ENCODE measurements around the gene STIMATE.

DNA sequence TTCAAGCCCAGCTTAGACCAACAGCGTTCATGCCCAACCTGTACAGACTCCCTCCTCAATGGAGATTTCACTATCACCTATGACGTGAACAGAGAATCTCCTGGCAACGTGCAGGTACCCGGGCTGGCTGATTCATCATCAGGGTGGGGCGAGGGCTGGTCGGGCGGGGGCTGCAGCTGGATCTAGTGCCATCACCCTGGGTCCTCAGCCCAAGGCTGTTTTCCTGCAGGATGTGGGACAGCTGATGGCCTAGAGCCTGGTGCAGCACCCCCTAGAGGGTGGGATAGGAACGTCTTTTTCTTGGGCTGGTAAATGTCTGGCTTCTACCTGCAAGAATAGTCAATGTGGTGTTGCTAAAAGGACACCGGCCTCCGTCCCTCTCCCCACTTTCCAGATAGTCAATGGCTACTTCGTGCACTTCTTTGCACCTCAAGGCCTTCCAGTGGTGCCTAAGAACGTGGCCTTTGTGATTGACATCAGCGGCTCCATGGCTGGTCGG lies 98.3 kb downstream of the STIMATE start:
- no peak for TF ChIP-seq POLR2A (IDR thresholded peaks at IDR 0.05)
- TF ChIP-seq, protein P1, sequence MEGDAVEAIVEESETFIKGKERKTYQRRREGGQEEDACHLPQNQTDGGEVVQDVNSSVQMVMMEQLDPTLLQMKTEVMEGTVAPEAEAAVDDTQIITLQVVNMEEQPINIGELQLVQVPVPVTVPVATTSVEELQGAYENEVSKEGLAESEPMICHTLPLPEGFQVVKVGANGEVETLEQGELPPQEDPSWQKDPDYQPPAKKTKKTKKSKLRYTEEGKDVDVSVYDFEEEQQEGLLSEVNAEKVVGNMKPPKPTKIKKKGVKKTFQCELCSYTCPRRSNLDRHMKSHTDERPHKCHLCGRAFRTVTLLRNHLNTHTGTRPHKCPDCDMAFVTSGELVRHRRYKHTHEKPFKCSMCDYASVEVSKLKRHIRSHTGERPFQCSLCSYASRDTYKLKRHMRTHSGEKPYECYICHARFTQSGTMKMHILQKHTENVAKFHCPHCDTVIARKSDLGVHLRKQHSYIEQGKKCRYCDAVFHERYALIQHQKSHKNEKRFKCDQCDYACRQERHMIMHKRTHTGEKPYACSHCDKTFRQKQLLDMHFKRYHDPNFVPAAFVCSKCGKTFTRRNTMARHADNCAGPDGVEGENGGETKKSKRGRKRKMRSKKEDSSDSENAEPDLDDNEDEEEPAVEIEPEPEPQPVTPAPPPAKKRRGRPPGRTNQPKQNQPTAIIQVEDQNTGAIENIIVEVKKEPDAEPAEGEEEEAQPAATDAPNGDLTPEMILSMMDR (IDR thresholded peaks at IDR 0.05) = peak in 3 of 5 experiments; percentile 35 to 44 (median 39)
- no peak for TF ChIP-seq POLR2AphosphoS5 (IDR thresholded peaks at IDR 0.05)
- no peak for TF ChIP-seq EP300 (IDR thresholded peaks at IDR 0.05; ENCODE audit: low read depth)
